DND-41 (cell line): ENCODE data around the gene C6orf132.

Source experiments
- ATAC-seq: fragments of 200-7000 bp; cut with Tn5 transposase; 3 replicates; pipeline ENCODE4 v1.9.1; 2021; ENCODE audit warnings: low read depth; ENCODE audit not compliant: insufficient read depth
- DNase-seq: peaks from one replicate; pipeline ENCODE4 v3.0.0-alpha.2; 2020
- H2AFZ ChIP-seq: 2 replicates; pipeline ENCODE4 v1.6.0; 2012; ENCODE audit warnings: low read depth, low read length
- H3K27ac ChIP-seq: 2 replicates; pipeline ENCODE4 v1.5.1; 2012; ENCODE audit warnings: low read length, inconsistent platforms
- H3K27me3 ChIP-seq: fragments of 200-600 bp; sonication (generic); 2 replicates; pipeline ENCODE4 v1.6.0; 2012; ENCODE audit warnings: low read length, mild to moderate bottlenecking, inconsistent platforms; ENCODE audit not compliant: insufficient read depth, poor library complexity
- H3K36me3 ChIP-seq: 2 replicates; pipeline ENCODE4 v1.5.1; 2012; ENCODE audit warnings: low read length, inconsistent platforms; ENCODE audit not compliant: insufficient read depth
- H3K4me1 ChIP-seq: 2 replicates; pipeline ENCODE4 v1.5.1; 2012; ENCODE audit warnings: mild to moderate bottlenecking, low read length; ENCODE audit not compliant: insufficient read depth
- H3K4me2 ChIP-seq: 2 replicates; pipeline ENCODE4 v1.6.0; 2012; ENCODE audit warnings: mild to moderate bottlenecking, moderate library complexity, low read length, inconsistent platforms; ENCODE audit not compliant: insufficient read depth
- H3K4me3 ChIP-seq, 2 experiments: fragments of 200-600 bp in 1 of 2; shearing (Covaris generic) in 1 of 2; 2 replicates each; pipeline ENCODE4 v1.5.1; 2012 to 2016; ENCODE audit warnings: inconsistent platforms in 2 of 2, low read length in 2 of 2, mild to moderate bottlenecking in 2 of 2, low read depth in 1 of 2, moderate library complexity in 1 of 2
- H3K79me2 ChIP-seq: 2 replicates; pipeline ENCODE4 v1.6.0; 2012; ENCODE audit warnings: low read length, inconsistent platforms; ENCODE audit not compliant: insufficient read depth
- H3K9ac ChIP-seq: 2 replicates; pipeline ENCODE4 v1.6.0; 2012; ENCODE audit warnings: low read depth, mild to moderate bottlenecking, inconsistent platforms, low read length, moderate library complexity
- H3K9me3 ChIP-seq: 2 replicates; pipeline ENCODE4 v1.5.1; 2012; ENCODE audit warnings: low read length, moderate library complexity, mild to moderate bottlenecking, inconsistent platforms; ENCODE audit not compliant: insufficient read depth, severe bottlenecking
- H4K20me1 ChIP-seq: 2 replicates; pipeline ENCODE4 v1.6.0; 2012; ENCODE audit warnings: low read length; ENCODE audit not compliant: insufficient read depth
- CTCF ChIP-seq: IDR thresholded peaks from 2 replicates; pipeline ENCODE4 v1.5.1; 2012; ENCODE audit warnings: borderline replicate concordance, low read length, moderate library complexity, mild to moderate bottlenecking; ENCODE audit not compliant: poor library complexity, severe bottlenecking; ENCODE audit errors: extremely low read depth
- EZH2 ChIP-seq: IDR thresholded peaks from 3 replicates; pipeline ENCODE4 v1.6.1; 2012; ENCODE audit warnings: borderline replicate concordance, low read depth, mild to moderate bottlenecking, moderate library complexity, low read length, inconsistent platforms; ENCODE audit not compliant: severe bottlenecking

The C6orf132 gene

GRCh38 chr6:42068173-42068572 lies 74.2 kb downstream of the C6orf132 start:
- Histone ChIP-seq H3K9ac (no peak overlapping the region), H3K4me1 (no peaks in the 10 kb centered on the region), H3K36me3 (peaks cover 82% of the 10 kb centered on the region), H2AFZ (no peak overlapping the region), H3K4me2 (no peak overlapping the region), H3K4me3 (no peak overlapping the region), H3K79me2 (no peaks in the 10 kb centered on the region; the same call in 1 of the 2 replicates), H4K20me1 (no peaks in the 10 kb centered on the region), H3K27ac (no peak overlapping the region), H3K9me3 (no peaks in the 10 kb centered on the region), H3K27me3 (no peaks in the 10 kb centered on the region)
- no peak for TF ChIP-seq EZH2
- no peak for TF ChIP-seq CTCF
- ATAC-seq (no peak), DNase-seq (no peak)

GRCh38 chr6:42066156-42066675 lies 76.2 kb downstream of the C6orf132 start:
- no peak overlapping the region for H3K4me2 ChIP-seq
- H3K4me3 ChIP-seq, result no peak overlapping the region
- no peaks in the 10 kb centered on the region for H3K27me3 ChIP-seq
- H4K20me1 ChIP-seq, result no peaks in the 10 kb centered on the region
- no peak overlapping the region for H3K9ac ChIP-seq
- no peaks in the 10 kb centered on the region for H3K4me1 ChIP-seq
- no peak overlapping the region for H2AFZ ChIP-seq
- H3K79me2 ChIP-seq, result no peaks in the 10 kb centered on the region; the same call in 1 of the 2 replicates
- TF ChIP-seq EZH2, result no peak
- H3K9me3 ChIP-seq, result no peaks in the 10 kb centered on the region
- H3K27ac ChIP-seq, result no peak overlapping the region
- H3K36me3 ChIP-seq, result peaks cover 84% of the 10 kb centered on the region
- ATAC-seq (no peak), DNase-seq (no peak)

GRCh38 chr6:42059743-42060142 lies 82.7 kb downstream of the C6orf132 start:
- TF ChIP-seq CTCF (no peak), EZH2 (no peak)

GRCh38 chr6:42053601-42054000 lies 88.8 kb downstream of the C6orf132 start:
- TF ChIP-seq CTCF (no peak), EZH2 (no peak)
- Histone ChIP-seq H3K27ac (no peak overlapping the region), H3K4me3 (no peak overlapping the region), H3K4me2 (no peak overlapping the region), H3K9me3 (no peaks in the 10 kb centered on the region), H3K4me1 (peaks cover 44% of the 10 kb centered on the region), H3K79me2 (peaks cover 38% of the 10 kb centered on the region), H4K20me1 (peaks cover 3% of the 10 kb centered on the region; the same call in 1 of the 2 replicates), H3K9ac (no peak overlapping the region), H2AFZ (no peak overlapping the region), H3K27me3 (no peaks in the 10 kb centered on the region), H3K36me3 (peaks cover 67% of the 10 kb centered on the region)
- ATAC-seq (no peak), DNase-seq (no peak)

More at GRCh38 chr6:42059743-42060142, 82.7 kb downstream of the C6orf132 start:
- DNase-seq (no peak), ATAC-seq (no peak)
- H3K27me3 ChIP-seq, result no peaks in the 10 kb centered on the region
- no peak overlapping the region for H3K4me3 ChIP-seq
- H3K4me2 ChIP-seq, result no peak overlapping the region
- peaks cover 88% of the 10 kb centered on the region for H3K36me3 ChIP-seq
- H2AFZ ChIP-seq, result no peak overlapping the region
- no peak overlapping the region for H3K9ac ChIP-seq
- no peaks in the 10 kb centered on the region for H3K4me1 ChIP-seq
- H3K79me2 ChIP-seq, result no peaks in the 10 kb centered on the region; the same call in 1 of the 2 replicates
- no peaks in the 10 kb centered on the region for H4K20me1 ChIP-seq
- no peaks in the 10 kb centered on the region for H3K9me3 ChIP-seq
- no peak overlapping the region for H3K27ac ChIP-seq
